SK-N-SH (cell line): ENCODE data around the gene DENND1A. TPM values are rescaled to one million over a fixed set of nuclear protein-coding genes. Genes with fewer than 3 reads are reported as not detected.

Experiments
- CTCF ChIA-PET: fragments of 300-600, 350-600 bp; formaldehyde crosslinking; extraction: SDS; loops from one replicate; lab custom pipeline; 2021; lab: Yijun Ruan, JAX
- POLR2A ChIA-PET: fragments of 350-600 bp; sonication (Branson Sonifier 250); formaldehyde crosslinking; extraction: SDS; loops from one replicate; lab custom pipeline; 2020; ENCODE audit warnings: antibody characterized with exemption, inconsistent platforms; lab: Yijun Ruan, JAX
- DNase-seq: peaks from one replicate; pipeline ENCODE4 v3.0.0; 2012
- H2AFZ ChIP-seq: fragments of 200-600 bp; sonication (generic); 2 replicates; pipeline ENCODE4 v1.8.1; 2016; ENCODE audit warnings: antibody characterized with exemption, mild to moderate bottlenecking, low read depth
- H3F3A ChIP-seq: fragments of 200-600 bp; sonication (generic); replicated peaks from 2 replicates; pipeline ENCODE3; 2016; ENCODE audit warnings: antibody characterized with exemption, mild to moderate bottlenecking; ENCODE audit not compliant: insufficient read depth
- H3K27ac ChIP-seq, 2 experiments: fragments of 200-500 bp in 1 of 2; fragments of 200-600 bp in 1 of 2; sonication (Bioruptor generic) in 1 of 2; sonication (generic), shearing (Covaris generic) in 1 of 2; 2 replicates each; pipeline versions ENCODE4 v1.5.1 to v1.6.1; 2014 to 2016; ENCODE audit warnings: low read depth in 2 of 2, inconsistent platforms in 1 of 2, low read length in 1 of 2, mild to moderate bottlenecking in 1 of 2, mixed read lengths in 1 of 2
- H3K27me3 ChIP-seq: fragments of 200-600 bp; sonication (generic), shearing (Covaris generic); 2 replicates; pipeline ENCODE4 v1.6.1; 2016; ENCODE audit warnings: mixed run types; ENCODE audit not compliant: insufficient read depth
- H3K36me3 ChIP-seq, 2 experiments: fragments of 200-500 bp in 1 of 2; fragments of 200-600 bp in 1 of 2; sonication (Bioruptor generic) in 1 of 2; sonication (generic) in 1 of 2; replicated peaks in 1 of 2; 2 replicates each; pipeline versions ENCODE3 to v1.5.1; 2014 to 2016; ENCODE audit warnings: low read length in 1 of 2, mild to moderate bottlenecking in 1 of 2; ENCODE audit not compliant: insufficient read depth in 2 of 2, control insufficient read depth in 1 of 2
- H3K4me1 ChIP-seq, 2 experiments: fragments of 200-500 bp in 1 of 2; fragments of 200-600 bp in 1 of 2; sonication (Bioruptor generic) in 1 of 2; sonication (generic), shearing (Covaris generic) in 1 of 2; 2 replicates each; pipeline versions ENCODE4 v1.5.1 to v1.6.1; 2014 to 2016; ENCODE audit warnings: low read depth in 1 of 2, low read length in 1 of 2, mixed run types in 1 of 2; ENCODE audit not compliant: insufficient read depth in 2 of 2, control insufficient read depth in 1 of 2
- H3K4me2 ChIP-seq: fragments of 200-600 bp; sonication (generic), shearing (Covaris generic); 2 replicates; pipeline ENCODE4 v1.6.1; 2017; ENCODE audit warnings: mixed run types
- H3K4me3 ChIP-seq, 2 experiments: fragments of 200-500 bp in 1 of 2; fragments of 200-600 bp in 1 of 2; sonication (Bioruptor generic) in 1 of 2; sonication (generic), shearing (Covaris generic) in 1 of 2; 2 replicates each; pipeline versions ENCODE4 v1.5.1 to v1.8.1; 2014 to 2016; ENCODE audit warnings: low read depth in 2 of 2, inconsistent platforms in 1 of 2, low read length in 1 of 2, mild to moderate bottlenecking in 1 of 2, mixed read lengths in 1 of 2, moderate library complexity in 1 of 2
- H3K79me2 ChIP-seq: fragments of 200-600 bp; sonication (generic); 2 replicates; pipeline ENCODE4 v1.8.1; 2017; ENCODE audit warnings: mild to moderate bottlenecking; ENCODE audit not compliant: insufficient read depth
- H3K9ac ChIP-seq: fragments of 200-600 bp; sonication (generic); 2 replicates; pipeline ENCODE4 v1.6.1; 2017; ENCODE audit warnings: mixed run types
- H3K9me2 ChIP-seq: fragments of 200-600 bp; sonication (generic); 2 replicates; pipeline ENCODE4 v1.6.1; 2017; ENCODE audit warnings: mixed run types
- H3K9me3 ChIP-seq: fragments of 200-600 bp; sonication (generic); 2 replicates; pipeline ENCODE4 v1.6.1; 2017; ENCODE audit warnings: mixed run types, mild to moderate bottlenecking, moderate library complexity
- H4K20me1 ChIP-seq: fragments of 200-600 bp; sonication (generic); 2 replicates; pipeline ENCODE4 v1.6.1; 2017; ENCODE audit warnings: mild to moderate bottlenecking, mixed run types; ENCODE audit not compliant: insufficient read depth
- EP300 ChIP-seq, 2 experiments: IDR thresholded peaks; 2 replicates each; pipeline versions ENCODE4 v1.4.0 to v1.6.1; 2012; ENCODE audit warnings: borderline replicate concordance in 1 of 2, low read depth in 1 of 2, low read length in 1 of 2
- FOXM1 ChIP-seq: IDR thresholded peaks from 2 replicates; pipeline ENCODE4 v1.4.0; 2012; ENCODE audit warnings: low read depth, mild to moderate bottlenecking
- GATA2 ChIP-seq: sonication (generic); formaldehyde crosslinking; IDR thresholded peaks from 2 replicates; pipeline ENCODE4 v1.5.0; 2020; ENCODE audit warnings: mild to moderate bottlenecking, missing genetic modification reagents
- MXI1 ChIP-seq: IDR thresholded peaks from 2 replicates; pipeline ENCODE4 v1.6.1; 2012; ENCODE audit warnings: mild to moderate bottlenecking, low read depth, low read length, improper control_type of control experiment
- NRF1 ChIP-seq: IDR thresholded peaks from 2 replicates; pipeline ENCODE4 v1.6.1; 2012; ENCODE audit warnings: low read depth, mild to moderate bottlenecking, low read length
- RAD21 ChIP-seq: IDR thresholded peaks from 2 replicates; pipeline ENCODE4 v1.6.1; 2012; ENCODE audit warnings: mild to moderate bottlenecking, low read length
- RCOR1 ChIP-seq: fragments of 150-350 bp; IDR thresholded peaks from 2 replicates; pipeline ENCODE4 v1.6.1; 2017; ENCODE audit warnings: antibody characterized with exemption, low read length
- RFX5 ChIP-seq: IDR thresholded peaks from 2 replicates; pipeline ENCODE4 v1.6.1; 2012; ENCODE audit warnings: mild to moderate bottlenecking, improper control_type of control experiment, low read length
- RXRA ChIP-seq: IDR thresholded peaks from 2 replicates; pipeline ENCODE4 v1.4.0; 2012; ENCODE audit warnings: low read depth, mild to moderate bottlenecking, borderline replicate concordance
- SIN3A ChIP-seq: IDR thresholded peaks from 2 replicates; pipeline ENCODE4 v1.6.1; 2012; ENCODE audit warnings: low read depth, mild to moderate bottlenecking, low read length, moderate library complexity, borderline replicate concordance
- TCF12 ChIP-seq: IDR thresholded peaks from 2 replicates; pipeline ENCODE4 v1.4.0; 2012
- YY1 ChIP-seq: IDR thresholded peaks from 2 replicates; pipeline ENCODE4 v1.4.0; 2012; ENCODE audit warnings: low read depth, mild to moderate bottlenecking
- WGBS: methylation state at CpG from one replicate; pipeline ENCODE4 v1.1.6; 2017; ENCODE audit warnings: low lambda C conversion rate; 5-methylcytosine and 5-hydroxymethylcytosine counted together
- polyA plus RNA-seq, 3 experiments: library from polyadenylated mRNA; depleted of rRNA; stranded (reverse); fragments of >200 nt; gene quantifications; 2 replicates each; pipeline ENCODE4 v1.2.3, GENCODE V29; 2012
- TF ChIP-seq, protein P1 (sequence below): IDR thresholded peaks from 2 replicates; pipeline ENCODE4 v1.6.1; 2012; ENCODE audit warnings: mild to moderate bottlenecking, low read depth, low read length, moderate library complexity
- TF ChIP-seq, protein P2 (sequence below): fragments of 150-350 bp; IDR thresholded peaks from 2 replicates; pipeline ENCODE4 v1.6.1; 2017; ENCODE audit warnings: antibody characterized with exemption, low read length, low read depth, borderline replicate concordance
- TF ChIP-seq, protein P3 (sequence below): IDR thresholded peaks from 2 replicates; pipeline ENCODE4; 2012
- TF ChIP-seq, protein P4 (sequence below): fragments of 150-350 bp; IDR thresholded peaks from 2 replicates; pipeline ENCODE4 v1.6.1; 2016; ENCODE audit warnings: mild to moderate bottlenecking, low read depth, low read length

The DENND1A gene
- polyA plus RNA-seq, 1 of the 3 experiments (the other 2 are of a cell fraction), result 25.4 TPM

DNA sequence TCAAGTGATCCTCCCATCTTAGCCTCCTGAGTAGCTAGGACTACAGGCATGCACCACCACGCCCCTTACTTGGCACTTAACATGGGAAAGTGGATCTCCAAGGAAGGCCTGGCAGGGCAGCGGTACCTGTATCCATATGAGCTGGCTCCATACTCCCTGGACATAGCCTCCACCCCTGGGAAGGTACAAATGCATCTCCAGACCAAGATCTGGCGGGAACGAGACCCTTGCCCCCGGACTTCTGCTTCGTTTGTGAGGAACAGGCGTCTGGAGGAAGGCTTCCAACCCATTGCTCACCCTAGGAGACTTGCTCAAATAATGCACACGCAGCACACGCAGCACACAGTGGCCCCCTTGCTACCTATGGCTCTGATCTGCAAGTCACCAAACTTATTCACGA lies 518.7 kb downstream of the DENND1A start:
- H4K20me1 ChIP-seq, result no peaks in the 10 kb centered on the region
- no peaks in the 10 kb centered on the region for H3F3A ChIP-seq
- H3K9me3 ChIP-seq, result no peaks in the 10 kb centered on the region
- DNase-seq, result no peak
- no peak overlapping the region for H3K27ac ChIP-seq
- H3K36me3 ChIP-seq, result no peaks in the 10 kb centered on the region
- TF ChIP-seq, protein P1, sequence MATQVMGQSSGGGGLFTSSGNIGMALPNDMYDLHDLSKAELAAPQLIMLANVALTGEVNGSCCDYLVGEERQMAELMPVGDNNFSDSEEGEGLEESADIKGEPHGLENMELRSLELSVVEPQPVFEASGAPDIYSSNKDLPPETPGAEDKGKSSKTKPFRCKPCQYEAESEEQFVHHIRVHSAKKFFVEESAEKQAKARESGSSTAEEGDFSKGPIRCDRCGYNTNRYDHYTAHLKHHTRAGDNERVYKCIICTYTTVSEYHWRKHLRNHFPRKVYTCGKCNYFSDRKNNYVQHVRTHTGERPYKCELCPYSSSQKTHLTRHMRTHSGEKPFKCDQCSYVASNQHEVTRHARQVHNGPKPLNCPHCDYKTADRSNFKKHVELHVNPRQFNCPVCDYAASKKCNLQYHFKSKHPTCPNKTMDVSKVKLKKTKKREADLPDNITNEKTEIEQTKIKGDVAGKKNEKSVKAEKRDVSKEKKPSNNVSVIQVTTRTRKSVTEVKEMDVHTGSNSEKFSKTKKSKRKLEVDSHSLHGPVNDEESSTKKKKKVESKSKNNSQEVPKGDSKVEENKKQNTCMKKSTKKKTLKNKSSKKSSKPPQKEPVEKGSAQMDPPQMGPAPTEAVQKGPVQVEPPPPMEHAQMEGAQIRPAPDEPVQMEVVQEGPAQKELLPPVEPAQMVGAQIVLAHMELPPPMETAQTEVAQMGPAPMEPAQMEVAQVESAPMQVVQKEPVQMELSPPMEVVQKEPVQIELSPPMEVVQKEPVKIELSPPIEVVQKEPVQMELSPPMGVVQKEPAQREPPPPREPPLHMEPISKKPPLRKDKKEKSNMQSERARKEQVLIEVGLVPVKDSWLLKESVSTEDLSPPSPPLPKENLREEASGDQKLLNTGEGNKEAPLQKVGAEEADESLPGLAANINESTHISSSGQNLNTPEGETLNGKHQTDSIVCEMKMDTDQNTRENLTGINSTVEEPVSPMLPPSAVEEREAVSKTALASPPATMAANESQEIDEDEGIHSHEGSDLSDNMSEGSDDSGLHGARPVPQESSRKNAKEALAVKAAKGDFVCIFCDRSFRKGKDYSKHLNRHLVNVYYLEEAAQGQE, result no peak
- TF ChIP-seq SIN3A, result no peak
- no peak for TF ChIP-seq YY1
- no peak for TF ChIP-seq MXI1
- TF ChIP-seq RAD21, result no peak
- TF ChIP-seq, protein P2, sequence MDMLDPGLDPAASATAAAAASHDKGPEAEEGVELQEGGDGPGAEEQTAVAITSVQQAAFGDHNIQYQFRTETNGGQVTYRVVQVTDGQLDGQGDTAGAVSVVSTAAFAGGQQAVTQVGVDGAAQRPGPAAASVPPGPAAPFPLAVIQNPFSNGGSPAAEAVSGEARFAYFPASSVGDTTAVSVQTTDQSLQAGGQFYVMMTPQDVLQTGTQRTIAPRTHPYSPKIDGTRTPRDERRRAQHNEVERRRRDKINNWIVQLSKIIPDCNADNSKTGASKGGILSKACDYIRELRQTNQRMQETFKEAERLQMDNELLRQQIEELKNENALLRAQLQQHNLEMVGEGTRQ, result no peak
- no peak for TF ChIP-seq RXRA
- no peak for TF ChIP-seq RCOR1
- TF ChIP-seq NRF1, result no peak
- POLR2A ChIA-PET, result no interaction called here
- no peak overlapping the region for H2AFZ ChIP-seq
- WGBS, result 93% methylated on average over 9 of the region's 10 CpGs
- no peaks in the 10 kb centered on the region for H3K9me2 ChIP-seq
- H3K79me2 ChIP-seq, result no peaks in the 10 kb centered on the region
- no peak overlapping the region for H3K9ac ChIP-seq
- H3K4me3 ChIP-seq, result no peak overlapping the region
- peaks cover 0 to 13% of the 10 kb centered on the region in 2 experiments; a peak in 1 of 4 replicates for H3K4me1 ChIP-seq
- H3K4me2 ChIP-seq, result no peak overlapping the region
- CTCF ChIA-PET, result interaction anchor here (1.1 to 6.9 kb wide), 3 partner anchors 9 to 630 kb away, joined by 3 to 23 read pairs (median 10); no protein-coding TSS in a partner anchor
- no peaks in the 10 kb centered on the region for H3K27me3 ChIP-seq

DNA sequence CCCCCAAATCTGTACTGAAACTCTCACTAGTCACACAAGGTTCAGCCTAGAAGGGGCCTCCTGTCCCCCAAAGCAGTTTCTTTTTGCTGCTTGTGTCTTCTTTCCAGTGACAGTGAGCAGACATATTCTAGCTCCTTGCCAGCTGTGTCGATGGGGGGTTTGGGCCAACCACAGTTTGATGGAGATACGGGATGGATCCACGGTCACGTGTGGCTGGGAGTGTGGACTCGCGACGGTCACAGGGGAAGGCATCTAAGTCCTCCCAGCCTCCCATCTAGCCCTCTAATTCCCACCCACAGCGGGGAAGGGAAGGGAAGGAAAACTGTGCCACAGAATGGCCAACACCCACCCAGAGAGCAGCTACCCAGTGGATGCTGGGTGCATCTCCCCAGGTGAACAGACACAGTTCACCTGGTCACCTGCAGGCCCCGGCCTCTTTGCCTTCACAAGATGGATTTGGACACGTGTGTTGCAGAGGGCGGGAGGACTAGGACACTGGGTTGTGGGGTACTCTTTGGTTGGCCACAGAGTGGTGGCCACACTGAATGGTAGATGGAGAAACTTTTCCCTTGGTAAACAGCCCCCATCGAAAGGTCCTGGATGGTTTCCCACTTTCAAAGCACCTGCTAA lies 519.5 kb downstream of the DENND1A start:
- no peak for DNase-seq
- no peak overlapping the region for H3K27ac ChIP-seq
- 88% methylated on average over 12 of the region's 12 CpGs for WGBS
- no peaks in the 10 kb centered on the region for H4K20me1 ChIP-seq
- no peaks in the 10 kb centered on the region for H3K27me3 ChIP-seq
- no peak overlapping the region for H2AFZ ChIP-seq
- H3K9me3 ChIP-seq, result no peaks in the 10 kb centered on the region
- peaks cover 0 to 13% of the 10 kb centered on the region in 2 experiments; a peak in 1 of 4 replicates for H3K4me1 ChIP-seq
- POLR2A ChIA-PET, result no interaction called here
- no peak for TF ChIP-seq TCF12
- TF ChIP-seq NRF1, result no peak
- TF ChIP-seq FOXM1, result no peak
- TF ChIP-seq YY1, result no peak
- no peak for TF ChIP-seq EP300 (IDR thresholded peaks at IDR 0.05; ENCODE audit: borderline replicate concordance in 1 of 2, low read depth in 1 of 2, low read length in 1 of 2)
- TF ChIP-seq RFX5, result no peak
- TF ChIP-seq GATA2 (CRISPR knock-in tag), result no peak
- no peak for TF ChIP-seq RXRA
- TF ChIP-seq, protein P3, sequence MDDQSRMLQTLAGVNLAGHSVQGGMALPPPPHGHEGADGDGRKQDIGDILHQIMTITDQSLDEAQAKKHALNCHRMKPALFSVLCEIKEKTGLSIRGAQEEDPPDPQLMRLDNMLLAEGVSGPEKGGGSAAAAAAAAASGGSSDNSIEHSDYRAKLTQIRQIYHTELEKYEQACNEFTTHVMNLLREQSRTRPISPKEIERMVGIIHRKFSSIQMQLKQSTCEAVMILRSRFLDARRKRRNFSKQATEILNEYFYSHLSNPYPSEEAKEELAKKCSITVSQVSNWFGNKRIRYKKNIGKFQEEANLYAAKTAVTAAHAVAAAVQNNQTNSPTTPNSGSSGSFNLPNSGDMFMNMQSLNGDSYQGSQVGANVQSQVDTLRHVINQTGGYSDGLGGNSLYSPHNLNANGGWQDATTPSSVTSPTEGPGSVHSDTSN, result no peak
- TF ChIP-seq, protein P2, result no peak
- TF ChIP-seq, protein P4, sequence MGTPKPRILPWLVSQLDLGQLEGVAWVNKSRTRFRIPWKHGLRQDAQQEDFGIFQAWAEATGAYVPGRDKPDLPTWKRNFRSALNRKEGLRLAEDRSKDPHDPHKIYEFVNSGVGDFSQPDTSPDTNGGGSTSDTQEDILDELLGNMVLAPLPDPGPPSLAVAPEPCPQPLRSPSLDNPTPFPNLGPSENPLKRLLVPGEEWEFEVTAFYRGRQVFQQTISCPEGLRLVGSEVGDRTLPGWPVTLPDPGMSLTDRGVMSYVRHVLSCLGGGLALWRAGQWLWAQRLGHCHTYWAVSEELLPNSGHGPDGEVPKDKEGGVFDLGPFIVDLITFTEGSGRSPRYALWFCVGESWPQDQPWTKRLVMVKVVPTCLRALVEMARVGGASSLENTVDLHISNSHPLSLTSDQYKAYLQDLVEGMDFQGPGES, result no peak
- no peaks in the 10 kb centered on the region for H3K79me2 ChIP-seq
- no peaks in the 10 kb centered on the region for H3K36me3 ChIP-seq
- H3K9me2 ChIP-seq, result no peaks in the 10 kb centered on the region
- no peak overlapping the region for H3K4me3 ChIP-seq
- CTCF ChIA-PET, result interaction anchor here (0.8 to 6.9 kb wide), 4 partner anchors 9 to 631 kb away, joined by 3 to 23 read pairs (median 7); no protein-coding TSS in a partner anchor
- H3K9ac ChIP-seq, result no peak overlapping the region
- no peak overlapping the region for H3K4me2 ChIP-seq
- H3F3A ChIP-seq, result no peaks in the 10 kb centered on the region
